NB4 (cell line): ENCODE data around the gene IGF1R.

ENCODE experiments used
- DNase-seq: peaks from one replicate; pipeline ENCODE4 v3.0.0; 2010; ENCODE audit warnings: low read depth
- H3K4me3 ChIP-seq: one replicate; pipeline ENCODE4 v1.5.1; 2011; ENCODE audit warnings: mild to moderate bottlenecking, low read depth, low read length, moderate library complexity
- MYC ChIP-seq: IDR thresholded peaks from 2 replicates; pipeline ENCODE4 v1.6.1; 2011; ENCODE audit warnings: low read depth, low read length
- POLR2A ChIP-seq: IDR thresholded peaks from 2 replicates; pipeline ENCODE4 v1.6.1; 2011; ENCODE audit warnings: mild to moderate bottlenecking; ENCODE audit not compliant: insufficient read length; ENCODE audit errors: extremely low read depth
- TF ChIP-seq, protein P1 (sequence below): IDR thresholded peaks from one replicate; pipeline ENCODE4 v1.5.1; 2012; ENCODE audit warnings: low read depth, low read length
- TF ChIP-seq, protein P2 (sequence below): IDR thresholded peaks from 2 replicates; pipeline ENCODE4 v1.6.1; 2011; ENCODE audit warnings: low read depth, low read length

The IGF1R gene

DNA sequence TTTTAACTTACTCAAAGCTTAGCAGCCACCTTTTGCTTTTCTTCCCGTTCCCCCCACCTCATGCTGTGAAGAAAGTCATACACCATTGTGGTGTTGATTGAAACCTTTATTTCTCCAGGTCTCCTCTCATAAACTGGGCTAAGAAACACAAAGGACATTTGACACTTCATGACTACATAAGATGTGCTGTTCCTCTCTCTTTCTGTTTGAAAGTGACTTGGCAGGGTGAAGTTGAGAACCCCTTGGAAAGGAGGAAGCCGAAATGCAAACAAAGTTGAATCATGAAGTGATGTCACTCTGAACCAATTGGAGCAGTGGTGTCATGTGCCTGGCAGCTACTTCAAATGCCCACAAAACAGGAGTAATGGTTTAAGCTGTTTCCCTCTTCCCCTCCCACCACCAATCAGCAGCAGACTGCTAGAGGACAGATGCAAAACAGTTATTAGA is 174.7 kb downstream of the IGF1R start:
- DNase-seq, result peak; percentile 86
- no peak overlapping the region for H3K4me3 ChIP-seq
- TF ChIP-seq, protein P1, sequence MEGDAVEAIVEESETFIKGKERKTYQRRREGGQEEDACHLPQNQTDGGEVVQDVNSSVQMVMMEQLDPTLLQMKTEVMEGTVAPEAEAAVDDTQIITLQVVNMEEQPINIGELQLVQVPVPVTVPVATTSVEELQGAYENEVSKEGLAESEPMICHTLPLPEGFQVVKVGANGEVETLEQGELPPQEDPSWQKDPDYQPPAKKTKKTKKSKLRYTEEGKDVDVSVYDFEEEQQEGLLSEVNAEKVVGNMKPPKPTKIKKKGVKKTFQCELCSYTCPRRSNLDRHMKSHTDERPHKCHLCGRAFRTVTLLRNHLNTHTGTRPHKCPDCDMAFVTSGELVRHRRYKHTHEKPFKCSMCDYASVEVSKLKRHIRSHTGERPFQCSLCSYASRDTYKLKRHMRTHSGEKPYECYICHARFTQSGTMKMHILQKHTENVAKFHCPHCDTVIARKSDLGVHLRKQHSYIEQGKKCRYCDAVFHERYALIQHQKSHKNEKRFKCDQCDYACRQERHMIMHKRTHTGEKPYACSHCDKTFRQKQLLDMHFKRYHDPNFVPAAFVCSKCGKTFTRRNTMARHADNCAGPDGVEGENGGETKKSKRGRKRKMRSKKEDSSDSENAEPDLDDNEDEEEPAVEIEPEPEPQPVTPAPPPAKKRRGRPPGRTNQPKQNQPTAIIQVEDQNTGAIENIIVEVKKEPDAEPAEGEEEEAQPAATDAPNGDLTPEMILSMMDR, result no peak
- TF ChIP-seq, protein P2, sequence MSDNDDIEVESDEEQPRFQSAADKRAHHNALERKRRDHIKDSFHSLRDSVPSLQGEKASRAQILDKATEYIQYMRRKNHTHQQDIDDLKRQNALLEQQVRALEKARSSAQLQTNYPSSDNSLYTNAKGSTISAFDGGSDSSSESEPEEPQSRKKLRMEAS, result peak; percentile 89

DNA sequence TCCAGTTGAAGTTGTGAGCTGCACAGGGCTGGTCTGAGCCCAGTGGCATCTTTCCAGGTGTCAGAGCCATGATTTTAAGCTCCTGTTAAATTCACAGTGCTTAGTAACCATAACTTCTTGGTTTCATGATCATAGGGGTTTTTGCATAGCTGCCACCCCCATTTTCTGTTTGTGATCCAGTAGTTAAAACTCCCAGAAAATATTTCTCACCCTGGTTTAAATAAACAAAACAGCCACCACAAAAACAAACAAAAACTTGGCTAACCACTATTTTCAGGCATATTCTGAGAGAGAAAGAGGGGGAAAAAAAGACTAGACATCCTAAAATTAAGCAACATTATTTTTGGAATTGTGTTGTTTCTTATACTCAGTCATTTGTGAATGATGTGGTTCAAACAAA is 175.3 kb downstream of the IGF1R start:
- no peak overlapping the region for H3K4me3 ChIP-seq
- DNase-seq, result no peak
- TF ChIP-seq POLR2A, result no peak
- TF ChIP-seq, protein P1, result no peak
- TF ChIP-seq, protein P2, result no peak
- no peak for TF ChIP-seq MYC

DNA sequence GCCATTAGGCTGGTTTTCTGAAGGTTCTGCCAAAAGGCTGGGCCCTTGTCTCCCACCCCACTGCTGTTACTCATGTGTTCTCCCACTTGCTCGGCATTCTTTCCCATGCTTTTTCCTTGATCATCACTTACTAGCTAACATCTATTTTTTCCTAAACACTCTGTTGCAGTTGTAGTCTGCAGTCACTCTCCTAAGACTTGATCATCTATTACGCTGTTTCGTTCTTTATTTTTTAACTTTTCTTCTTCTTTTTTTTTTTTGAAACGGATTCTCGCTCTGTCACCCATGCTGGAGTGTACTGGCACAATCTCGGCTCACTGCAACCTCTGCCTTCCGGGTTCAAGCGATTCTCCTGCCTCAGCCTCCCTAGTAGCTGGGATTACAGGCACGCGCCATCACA is 176.3 kb downstream of the IGF1R start:
- DNase-seq, result no peak
- H3K4me3 ChIP-seq, result no peak overlapping the region
- TF ChIP-seq POLR2A (no peak), MYC (no peak)
- TF ChIP-seq, protein P1, result no peak
- TF ChIP-seq, protein P2, result no peak

DNA sequence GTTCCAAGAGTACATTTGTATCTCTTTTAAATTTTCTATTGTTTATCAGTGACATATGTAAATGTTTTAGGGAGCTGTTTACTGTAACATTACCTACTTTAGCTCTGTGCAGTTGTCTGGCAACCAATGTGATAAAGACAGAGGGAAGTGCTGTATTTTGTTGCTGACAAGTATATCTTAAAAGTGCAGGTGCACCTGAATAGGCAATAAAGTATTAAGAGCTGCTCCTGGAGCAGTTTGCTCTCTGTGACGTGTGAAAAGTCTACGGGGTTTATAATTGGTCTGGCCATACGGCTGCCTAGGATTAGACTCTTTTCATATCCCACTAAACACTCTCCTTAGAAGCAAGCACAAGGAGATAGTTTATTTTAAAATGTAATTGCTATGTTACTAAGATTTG is 178.3 kb downstream of the IGF1R start:
- H3K4me3 ChIP-seq, result no peak overlapping the region
- TF ChIP-seq MYC, result no peak
- TF ChIP-seq, protein P1, result no peak
- TF ChIP-seq POLR2A, result no peak
- TF ChIP-seq, protein P2, result no peak
- DNase-seq, result no peak

DNA sequence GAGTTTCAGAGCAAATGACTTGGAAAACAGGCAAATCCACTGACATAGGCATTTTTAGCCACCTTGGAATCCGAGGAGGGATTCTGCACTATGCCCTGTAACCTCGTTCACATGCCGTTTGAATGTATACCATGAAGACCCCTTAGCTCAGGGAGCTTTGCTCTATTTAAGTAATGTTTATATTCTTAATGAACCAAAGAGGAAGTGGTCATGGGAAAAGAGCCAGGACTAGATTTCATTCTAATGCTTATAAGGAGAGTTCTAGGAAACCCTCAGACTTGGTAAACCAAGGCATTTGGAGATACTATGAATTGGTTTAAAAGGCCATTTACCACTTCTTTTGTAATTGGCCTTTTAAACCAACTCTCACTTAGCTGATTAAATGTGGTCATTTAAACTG is 178.9 kb downstream of the IGF1R start:
- no peak for DNase-seq
- TF ChIP-seq MYC (no peak), POLR2A (no peak)
- TF ChIP-seq, protein P2, result no peak
- TF ChIP-seq, protein P1, result no peak
- no peak overlapping the region for H3K4me3 ChIP-seq

DNA sequence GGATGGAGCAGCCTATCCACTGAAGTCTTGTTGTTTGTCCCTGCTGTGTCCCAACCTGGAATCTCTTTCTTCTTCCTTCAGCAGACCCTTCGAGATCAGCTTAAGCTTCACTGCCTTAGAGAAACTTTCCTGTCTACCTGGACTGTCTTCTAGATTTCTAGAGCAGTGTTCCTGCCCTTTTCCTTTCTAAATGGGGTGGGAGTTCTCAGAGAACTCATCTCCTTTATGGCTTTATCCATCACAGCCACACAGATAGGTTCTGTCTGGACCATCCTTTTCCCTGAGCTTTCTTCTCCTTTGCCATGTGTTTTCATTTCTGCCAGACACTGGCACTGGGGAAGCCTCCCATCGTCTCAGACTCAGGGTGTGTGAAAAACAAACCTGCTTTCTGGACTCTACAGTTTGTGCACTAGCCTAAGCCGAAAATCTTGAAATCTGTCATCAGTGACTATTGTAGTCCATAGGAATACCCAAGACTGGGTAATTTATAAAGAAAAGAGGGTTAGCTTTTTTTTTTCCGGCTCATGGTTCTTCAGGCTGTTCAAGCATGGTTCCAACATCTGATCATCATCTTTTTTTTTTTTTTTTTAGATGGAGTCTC is 181.8 kb downstream of the IGF1R start:
- H3K4me3 ChIP-seq, result no peak overlapping the region
- TF ChIP-seq, protein P1, result no peak
- no peak for TF ChIP-seq MYC
- TF ChIP-seq POLR2A, result no peak
- TF ChIP-seq, protein P2, result no peak
- DNase-seq, result no peak
